GM21515 (cell line): ENCODE data around the gene SIRT7.
"Not testable (repeated sequence)": the region's sequence is repeated elsewhere in the genome, so short reads cannot be mapped to it uniquely, and the experiment has no call there.

Source experiments
- ATAC-seq: cut with Tn5 transposase; IDR thresholded peaks from one replicate; pipeline ENCODE4 v1.9.1; 2021; ENCODE audit not compliant: unreplicated experiment

The SIRT7 gene

DNA sequence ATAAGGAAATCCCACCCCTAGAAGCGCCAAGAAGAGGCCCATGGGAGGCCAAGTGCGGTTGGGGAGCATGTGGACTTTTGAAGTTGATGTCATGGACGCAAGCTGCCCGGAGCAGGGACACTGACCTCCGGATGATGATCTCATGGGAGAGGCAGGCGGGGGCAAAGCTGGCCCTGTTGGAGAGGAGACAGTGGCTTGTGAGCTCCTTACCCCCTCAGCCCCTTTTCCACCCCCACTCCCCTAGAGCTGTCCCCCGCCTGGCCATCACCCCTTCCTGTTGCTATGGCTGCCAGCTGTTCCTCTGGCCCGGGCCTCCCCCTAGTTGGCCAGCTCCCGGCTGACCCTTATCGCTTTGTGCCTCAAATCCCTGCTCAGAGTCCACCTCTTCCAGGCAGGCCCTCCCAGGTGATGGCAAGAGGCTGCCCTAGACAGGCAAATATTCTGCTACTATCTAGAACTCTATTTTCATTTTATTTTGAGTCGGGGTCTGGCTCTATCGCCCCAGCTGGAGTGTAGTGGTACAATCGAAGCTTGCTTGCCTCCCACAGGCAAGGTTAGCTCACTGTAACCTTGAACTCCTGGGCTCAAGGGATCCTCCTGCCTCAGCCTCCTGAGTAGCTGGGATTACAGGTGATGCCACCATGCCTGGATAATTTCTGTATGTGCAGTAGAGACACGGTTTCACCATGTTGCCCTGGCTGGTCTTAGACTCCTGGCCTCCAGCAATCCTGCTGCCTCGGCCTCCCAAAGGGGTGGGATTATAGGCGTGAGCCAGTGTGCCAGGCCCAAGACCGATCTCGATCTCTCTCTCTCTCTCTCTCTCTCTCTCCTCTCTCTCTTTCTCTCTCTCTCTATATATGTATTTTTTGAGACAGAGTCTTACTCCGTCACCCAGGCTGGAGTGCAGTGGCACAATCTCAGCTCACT, 36.4 kb upstream of the SIRT7 start:
- ATAC-seq = no peak

- ATAC-seq = not testable (repeated sequence)
Measured at GRCh38 chr17:81953443-81953842, 35.5 kb upstream of the SIRT7 start.

GRCh38 chr17:81952792-81953228, 34.8 kb upstream of the SIRT7 start:
- no peak for ATAC-seq

DNA sequence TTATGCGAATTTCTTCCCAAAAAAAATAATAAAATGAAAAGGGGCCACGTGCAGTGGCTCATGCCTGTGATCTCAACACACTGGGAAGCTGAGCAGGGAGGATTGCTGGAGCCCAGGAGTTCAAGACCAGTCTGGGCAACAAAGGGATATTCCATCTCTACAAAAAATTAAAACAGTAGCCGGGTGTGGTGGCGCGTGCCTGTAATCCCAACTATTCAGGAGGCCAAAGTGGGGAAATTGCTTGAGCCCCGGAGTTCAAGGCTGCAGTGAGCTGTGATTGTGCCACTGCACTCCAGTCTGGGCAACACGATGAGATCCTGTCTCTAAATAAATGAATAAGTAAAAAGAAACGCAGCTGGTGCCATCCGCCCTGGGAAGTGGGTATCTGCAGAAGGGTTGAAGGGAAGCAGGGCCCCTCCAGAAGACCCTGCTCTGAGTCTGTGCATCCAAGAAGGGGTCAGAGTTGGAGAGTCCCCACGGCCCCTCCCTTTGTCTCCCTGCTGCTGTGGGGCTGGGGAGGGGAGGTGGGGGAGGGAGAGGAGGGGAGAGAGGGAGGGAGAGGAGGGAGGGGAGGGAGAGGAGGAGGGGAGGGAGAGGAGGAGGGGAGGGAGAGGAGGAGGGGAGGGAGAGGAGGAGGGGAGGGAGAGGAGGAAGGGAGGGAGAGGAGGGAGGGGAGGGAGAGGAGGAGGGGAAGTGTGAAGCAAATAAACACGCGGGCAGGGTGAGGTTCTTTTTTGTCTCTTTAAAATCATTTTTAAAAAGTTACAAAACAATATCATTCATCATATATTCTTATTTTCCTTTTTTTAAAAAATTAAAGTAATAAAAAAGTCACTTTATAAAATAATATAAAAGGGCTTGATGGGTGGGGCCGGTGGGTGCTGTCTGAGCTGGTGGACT, 34.1 kb upstream of the SIRT7 start:
- no peak for ATAC-seq

GRCh38 chr17:81950501-81950900, 32.5 kb upstream of the SIRT7 start:
- ATAC-seq = no peak

GRCh38 chr17:81948635-81949378, 30.8 kb upstream of the SIRT7 start:
- ATAC-seq = no peak

DNA sequence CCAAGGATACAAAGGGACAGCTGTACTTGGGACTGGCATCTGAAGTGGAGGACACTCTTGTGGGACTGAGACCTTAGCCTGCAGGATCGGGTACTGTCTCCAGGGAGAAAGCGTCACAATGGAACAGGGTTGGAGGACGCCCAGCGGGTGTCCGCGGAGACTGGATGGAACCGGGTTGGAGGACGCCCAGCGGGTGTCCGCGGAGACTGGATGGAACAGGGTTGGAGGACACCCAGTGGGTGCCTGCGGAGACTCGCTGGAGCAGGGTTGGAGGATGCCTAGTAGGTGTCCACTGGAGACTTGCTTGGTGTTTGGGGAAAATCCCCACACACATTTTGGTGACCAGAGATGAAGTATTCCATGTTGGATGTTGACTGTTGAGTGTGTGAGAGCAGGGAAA, 29.2 kb upstream of the SIRT7 start, which contains the start of gene MYADML2:
Gene MYADML2 (minus strand): TSS at position 45 of the 400 bp plus-strand sequence. CDS start 5,492 bp downstream, outside the sequence.
- ATAC-seq = no peak

GRCh38 chr17:81944858-81945257, 26.9 kb upstream of the SIRT7 start:
- no peak for ATAC-seq

- no peak for ATAC-seq
Measured at GRCh38 chr17:81942167-81942553, 24.2 kb upstream of the SIRT7 start.

- ATAC-seq = no peak
Measured at GRCh38 chr17:81941484-81942166, 23.6 kb upstream of the SIRT7 start.

- no peak for ATAC-seq
Measured at GRCh38 chr17:81940538-81941483, 22.8 kb upstream of the SIRT7 start.

DNA sequence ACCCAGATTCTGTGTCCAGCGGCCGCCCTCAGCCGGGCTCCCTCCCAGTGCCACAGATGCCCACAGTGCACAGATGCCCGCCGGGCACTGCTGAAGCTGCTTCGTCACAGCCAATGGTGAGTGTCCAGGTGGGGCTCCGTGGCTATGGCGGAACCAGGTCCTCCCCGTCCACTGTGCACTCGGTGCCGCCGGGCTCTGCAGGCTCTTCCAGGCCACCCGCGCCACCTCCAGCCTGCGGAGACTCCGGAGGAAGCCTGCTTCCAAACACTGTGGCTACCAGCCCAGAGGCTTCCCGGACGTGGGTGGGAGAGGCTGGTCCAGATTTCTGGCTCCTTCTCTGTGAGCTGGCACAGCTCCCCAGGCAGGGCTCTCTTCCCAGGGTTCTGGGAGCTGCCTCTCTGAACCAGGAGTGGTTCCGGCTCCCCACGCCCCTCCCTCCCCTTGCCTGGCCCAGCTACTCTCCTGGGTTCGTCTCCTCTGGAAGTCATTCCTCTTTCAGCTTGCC, 22.0 kb upstream of the SIRT7 start:
- no peak for ATAC-seq

- ATAC-seq = no peak
Measured at GRCh38 chr17:81939218-81939617, 21.2 kb upstream of the SIRT7 start.

GRCh38 chr17:81935709-81936084, 17.7 kb upstream of the SIRT7 start:
- ATAC-seq = no peak

DNA sequence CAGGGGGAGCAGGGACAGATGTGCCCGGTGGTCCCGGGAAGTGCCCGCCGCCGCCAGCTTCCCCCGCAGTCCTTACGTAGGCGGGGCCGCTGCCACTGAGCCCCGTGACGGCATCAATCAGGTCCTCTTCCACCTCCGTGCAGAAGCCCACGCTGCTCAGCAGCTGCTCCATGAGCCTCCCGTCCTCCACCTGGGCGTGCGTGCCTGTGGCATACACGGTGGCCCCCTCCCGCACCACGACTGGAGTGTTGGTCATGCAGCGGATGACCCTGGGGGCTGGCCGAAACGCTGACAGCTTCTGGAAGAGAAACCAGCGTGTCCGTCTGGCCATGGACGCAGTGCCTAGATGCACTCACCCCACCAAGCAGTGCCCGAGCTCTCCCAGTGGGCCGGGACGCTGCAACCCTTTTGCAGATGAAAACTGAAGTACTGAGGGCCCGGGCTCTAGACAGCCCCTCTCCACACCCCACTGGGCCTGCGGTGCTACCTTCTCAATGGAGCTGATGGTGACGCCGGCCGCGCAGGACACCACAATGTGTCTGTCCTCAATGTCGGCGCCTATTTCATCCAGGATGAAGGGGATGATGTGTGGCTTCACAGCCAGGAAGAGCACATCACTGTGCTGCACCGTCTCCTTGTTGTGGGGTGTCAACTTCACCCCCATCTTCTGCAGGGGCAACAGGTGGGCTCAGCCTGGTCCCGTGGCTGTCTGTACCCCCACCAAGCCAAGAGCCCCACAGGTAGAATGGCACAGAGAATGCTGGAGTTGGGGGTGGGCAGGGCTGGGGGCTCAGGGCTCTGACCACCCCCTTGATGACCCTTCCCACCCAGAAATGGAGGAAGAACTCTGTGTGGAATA, 17.1 kb upstream of the SIRT7 start:
- no peak for ATAC-seq

DNA sequence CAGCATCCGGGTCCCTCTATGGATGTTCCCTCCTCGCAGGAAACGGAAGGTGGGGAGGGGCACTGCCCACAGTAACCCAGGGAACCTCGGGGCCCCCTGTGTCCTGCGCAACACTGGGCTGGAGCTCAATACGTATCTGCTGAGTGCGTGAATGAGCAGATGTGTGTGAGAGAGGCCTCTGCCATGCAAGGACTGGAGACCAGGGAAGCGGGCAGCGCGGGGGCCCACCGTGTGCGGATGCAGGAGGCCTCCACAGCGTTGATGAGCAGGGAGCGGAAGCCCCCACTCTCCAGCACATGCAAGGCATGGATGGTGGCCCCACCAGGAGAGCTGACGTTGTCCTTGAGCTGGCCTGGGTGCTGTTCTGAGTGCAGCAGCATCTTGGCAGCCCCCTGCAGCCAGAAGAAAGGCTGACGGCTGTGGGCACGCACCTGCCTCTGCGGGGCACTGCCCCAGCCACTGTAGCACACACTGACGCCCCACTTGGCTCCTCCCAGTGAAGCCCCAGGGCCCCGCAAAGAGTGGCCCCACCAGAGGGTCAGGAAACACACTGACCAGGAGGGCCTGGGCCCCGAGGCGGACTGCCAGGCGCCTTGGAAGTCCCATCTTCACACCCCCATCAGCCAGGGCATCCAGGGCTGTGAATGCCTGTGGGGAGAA, 16.3 kb upstream of the SIRT7 start:
- no peak for ATAC-seq

- no peak for ATAC-seq
Measured at GRCh38 chr17:81933178-81933699, 15.3 kb upstream of the SIRT7 start.
